Thymus (tissue), 11 donors: Measurements from ENCODE around the gene FAM83F. TPM values are rescaled to one million over a fixed set of nuclear protein-coding genes. Genes with fewer than 3 reads are reported as not detected.
A peak's percentile ranks its signal among the peaks of the same experiment; 100 is the strongest.

Experiments
- DNase-seq, 9 donors: peaks; one replicate each; pipeline ENCODE4 v3.0.0-alpha.2; 2013; ENCODE audit warnings: low spot score in 9 of 9, low read depth in 6 of 9, missing footprints in 1 of 9
- H3K27ac ChIP-seq, 2 donors: one replicate each; pipeline ENCODE4 v1.5.1; 2013; ENCODE audit warnings: control low read depth in 1 of 2, low read depth in 1 of 2, low read length in 1 of 2, mild to moderate bottlenecking in 1 of 2, moderate library complexity in 1 of 2
- H3K27me3 ChIP-seq, 2 donors: one replicate each; pipeline ENCODE4 v1.5.1; 2013; ENCODE audit warnings: low read length in 1 of 2; ENCODE audit not compliant: control insufficient read depth in 2 of 2, insufficient read depth in 1 of 2
- H3K36me3 ChIP-seq, 2 donors: one replicate each; pipeline ENCODE4 v1.5.1; 2013; ENCODE audit warnings: low read length in 1 of 2, mild to moderate bottlenecking in 1 of 2, moderate library complexity in 1 of 2; ENCODE audit not compliant: control insufficient read depth in 2 of 2, insufficient read depth in 2 of 2
- H3K4me1 ChIP-seq, 2 donors: one replicate each; pipeline ENCODE4 v1.5.1; 2013; ENCODE audit warnings: low read length in 2 of 2; ENCODE audit not compliant: control insufficient read depth in 2 of 2, insufficient read depth in 2 of 2
- H3K4me3 ChIP-seq, 2 donors: one replicate each; pipeline ENCODE4 v1.5.1; 2013; ENCODE audit warnings: low read length in 2 of 2, control low read depth in 1 of 2, mild to moderate bottlenecking in 1 of 2
- H3K9me3 ChIP-seq, 2 donors: one replicate each; pipeline ENCODE4 v1.5.1; 2013; ENCODE audit warnings: low read length in 1 of 2, mild to moderate bottlenecking in 1 of 2; ENCODE audit not compliant: control insufficient read depth in 2 of 2, insufficient read depth in 1 of 2
- WGBS: extraction: QIAGEN DNeasy Blood & Tissue Kit; methylation state at CpG from one replicate; pipeline ENCODE4 v1.1.7; 2013; 5-methylcytosine and 5-hydroxymethylcytosine counted together
- polyA plus RNA-seq: library from polyadenylated mRNA; stranded (reverse); fragments of 200-250 nt; gene quantifications from one replicate; pipeline ENCODE4 v1.2.3, GENCODE V29; 2013
- total RNA-seq: library from RNA; stranded (reverse); fragments of 120-200 nt; gene quantifications from one replicate; pipeline ENCODE4 v1.2.4, GENCODE V29; 2013
- donor health status: healthy.

Gene FAM83F
- total and polyA plus RNA-seq, 2 donors = 2.0 to 2.4 TPM

GRCh38 chr22:40051322-40051721, 56.6 kb downstream of the FAM83F start:
- DNase-seq = peak in 1 of 9 donors; percentile 71
- peak overlapping the region; percentile 83 to 88 for H3K27ac ChIP-seq
- peaks cover 32 to 34% of the 10 kb centered on the region in 2 donors for H3K4me1 ChIP-seq
- 15% methylated on average over 3 of the region's 3 CpGs for WGBS
- peaks cover 0 to 2% of the 10 kb centered on the region in 2 donors for H3K9me3 ChIP-seq
- H3K4me3 ChIP-seq = no peak overlapping the region
- H3K27me3 ChIP-seq = no peaks in the 10 kb centered on the region
- peaks cover 0 to 3% of the 10 kb centered on the region in 2 donors for H3K36me3 ChIP-seq

GRCh38 chr22:40053460-40053859, 58.7 kb downstream of the FAM83F start:
- no peak overlapping the region for H3K27ac ChIP-seq
- no peaks in the 10 kb centered on the region for H3K27me3 ChIP-seq
- DNase-seq = no peak
- peaks cover 0 to 2% of the 10 kb centered on the region in 2 donors for H3K9me3 ChIP-seq
- H3K36me3 ChIP-seq = no peaks in the 10 kb centered on the region
- peaks cover 29 to 44% of the 10 kb centered on the region in 2 donors for H3K4me1 ChIP-seq
- no peak overlapping the region for H3K4me3 ChIP-seq
- 84% methylated on average over 1 of the region's 1 CpG for WGBS

- H3K36me3 ChIP-seq = no peaks in the 10 kb centered on the region
- H3K9me3 ChIP-seq = no peaks in the 10 kb centered on the region
- 100% methylated on average over 2 of the region's 2 CpGs for WGBS
- no peak for DNase-seq
- H3K27ac ChIP-seq = no peak overlapping the region
- peaks cover 29 to 45% of the 10 kb centered on the region in 2 donors for H3K4me1 ChIP-seq
- no peak overlapping the region for H3K4me3 ChIP-seq
- H3K27me3 ChIP-seq = no peaks in the 10 kb centered on the region
Measured at GRCh38 chr22:40054486-40054885, 59.7 kb downstream of the FAM83F start.

- 52% methylated on average over 8 of the region's 8 CpGs for WGBS
- no peaks in the 10 kb centered on the region for H3K9me3 ChIP-seq
- H3K36me3 ChIP-seq = no peaks in the 10 kb centered on the region
- no peak overlapping the region for H3K4me3 ChIP-seq
- H3K27me3 ChIP-seq = no peaks in the 10 kb centered on the region
- peak in 1 of 9 donors; percentile 56 for DNase-seq
- H3K27ac ChIP-seq = peak overlapping the region; percentile 6 to 8
- H3K4me1 ChIP-seq = peaks cover 25 to 36% of the 10 kb centered on the region in 2 donors
Measured at GRCh38 chr22:40055143-40055883, 60.6 kb downstream of the FAM83F start.

- H3K4me1 ChIP-seq = peaks cover 20 to 28% of the 10 kb centered on the region in 2 donors
- H3K9me3 ChIP-seq = no peaks in the 10 kb centered on the region
- H3K27me3 ChIP-seq = no peaks in the 10 kb centered on the region
- H3K4me3 ChIP-seq = no peak overlapping the region
- DNase-seq = no peak
- WGBS = 97% methylated on average over 4 of the region's 4 CpGs
- no peaks in the 10 kb centered on the region for H3K36me3 ChIP-seq
- no peak overlapping the region for H3K27ac ChIP-seq
Measured at GRCh38 chr22:40056154-40056553, 61.4 kb downstream of the FAM83F start.

GRCh38 chr22:40056559-40056958, 61.8 kb downstream of the FAM83F start:
- peaks cover 17 to 25% of the 10 kb centered on the region in 2 donors for H3K4me1 ChIP-seq

GRCh38 chr22:40057652-40058051, 62.9 kb downstream of the FAM83F start:
- no peaks in the 10 kb centered on the region for H3K9me3 ChIP-seq
- no peak for DNase-seq
- H3K27me3 ChIP-seq = no peaks in the 10 kb centered on the region
- no peak overlapping the region for H3K27ac ChIP-seq
- no peak overlapping the region for H3K4me3 ChIP-seq
- H3K36me3 ChIP-seq = no peaks in the 10 kb centered on the region
- peaks cover 15 to 21% of the 10 kb centered on the region in 2 donors for H3K4me1 ChIP-seq

More at GRCh38 chr22:40056559-40056958, 61.8 kb downstream of the FAM83F start:
- DNase-seq = no peak
- WGBS = 98% methylated on average over 3 of the region's 3 CpGs
- Histone ChIP-seq H3K36me3 (no peaks in the 10 kb centered on the region), H3K9me3 (no peaks in the 10 kb centered on the region), H3K27me3 (no peaks in the 10 kb centered on the region), H3K4me3 (no peak overlapping the region), H3K27ac (no peak overlapping the region)

- H3K27ac ChIP-seq = no peak overlapping the region
- peaks cover 14 to 21% of the 10 kb centered on the region in 2 donors for H3K4me1 ChIP-seq
- H3K4me3 ChIP-seq = no peak overlapping the region
- no peaks in the 10 kb centered on the region for H3K9me3 ChIP-seq
- 45% methylated on average over 5 of the region's 5 CpGs for WGBS
- H3K36me3 ChIP-seq = no peaks in the 10 kb centered on the region
- H3K27me3 ChIP-seq = no peaks in the 10 kb centered on the region
- peak in 1 of 9 donors; percentile 34 for DNase-seq
Measured at GRCh38 chr22:40058265-40058664, 63.5 kb downstream of the FAM83F start.

- H3K27me3 ChIP-seq = no peaks in the 10 kb centered on the region
- H3K27ac ChIP-seq = no peak overlapping the region
- DNase-seq = no peak
- 98% methylated on average over 3 of the region's 3 CpGs for WGBS
- H3K36me3 ChIP-seq = no peaks in the 10 kb centered on the region
- H3K4me3 ChIP-seq = no peak overlapping the region
- H3K9me3 ChIP-seq = no peaks in the 10 kb centered on the region
- peaks cover 0 to 2% of the 10 kb centered on the region in 2 donors for H3K4me1 ChIP-seq
Measured at GRCh38 chr22:40065981-40066380, 71.2 kb downstream of the FAM83F start.
